ENCODE measurements around the gene NFS1.
"Not testable (repeated sequence)": the region's sequence is repeated elsewhere in the genome, so short reads cannot be mapped to it uniquely, and the experiment has no call there.

DNA sequence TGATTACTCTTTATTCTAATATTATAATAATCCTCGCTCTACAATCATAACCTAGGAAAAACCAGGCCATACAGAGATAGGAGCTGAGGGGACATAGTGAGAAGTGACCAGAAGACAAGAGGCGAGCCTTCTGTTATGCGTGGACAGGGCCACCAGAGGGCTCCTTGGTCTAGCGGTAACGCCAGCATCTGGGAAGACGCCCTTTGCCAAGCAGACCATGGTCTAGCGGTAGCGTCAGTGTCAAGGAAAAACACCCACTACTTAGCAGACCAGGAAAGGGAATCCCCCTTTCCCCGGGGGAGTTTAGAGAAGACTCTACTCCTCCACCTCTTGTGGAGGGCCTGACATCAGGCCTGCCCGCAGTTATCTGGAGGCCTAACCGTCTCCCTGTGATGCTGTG is 12.3 kb downstream of the NFS1 start:
- TF ChIP-seq, protein P1, sequence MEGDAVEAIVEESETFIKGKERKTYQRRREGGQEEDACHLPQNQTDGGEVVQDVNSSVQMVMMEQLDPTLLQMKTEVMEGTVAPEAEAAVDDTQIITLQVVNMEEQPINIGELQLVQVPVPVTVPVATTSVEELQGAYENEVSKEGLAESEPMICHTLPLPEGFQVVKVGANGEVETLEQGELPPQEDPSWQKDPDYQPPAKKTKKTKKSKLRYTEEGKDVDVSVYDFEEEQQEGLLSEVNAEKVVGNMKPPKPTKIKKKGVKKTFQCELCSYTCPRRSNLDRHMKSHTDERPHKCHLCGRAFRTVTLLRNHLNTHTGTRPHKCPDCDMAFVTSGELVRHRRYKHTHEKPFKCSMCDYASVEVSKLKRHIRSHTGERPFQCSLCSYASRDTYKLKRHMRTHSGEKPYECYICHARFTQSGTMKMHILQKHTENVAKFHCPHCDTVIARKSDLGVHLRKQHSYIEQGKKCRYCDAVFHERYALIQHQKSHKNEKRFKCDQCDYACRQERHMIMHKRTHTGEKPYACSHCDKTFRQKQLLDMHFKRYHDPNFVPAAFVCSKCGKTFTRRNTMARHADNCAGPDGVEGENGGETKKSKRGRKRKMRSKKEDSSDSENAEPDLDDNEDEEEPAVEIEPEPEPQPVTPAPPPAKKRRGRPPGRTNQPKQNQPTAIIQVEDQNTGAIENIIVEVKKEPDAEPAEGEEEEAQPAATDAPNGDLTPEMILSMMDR (IDR thresholded peaks at IDR 0.05) = not testable (repeated sequence)
- not testable (repeated sequence) for TF ChIP-seq POLR2A (IDR thresholded peaks at IDR 0.05)
